Effector memory CD4-positive, alpha-beta T cell (primary cell): Measurements from ENCODE around the gene MYH7B.
A peak's percentile ranks its signal among the peaks of the same experiment; 100 is the strongest.

Experiments used
- DNase-seq, 3 donors: peaks; one replicate each; pipeline ENCODE4 v3.0.0-alpha.2; 2020
- H3K27ac ChIP-seq: 2 replicates; pipeline ENCODE4 v1.7.0; 2013; ENCODE audit warnings: mild to moderate bottlenecking, low read length, moderate library complexity; ENCODE audit not compliant: insufficient read depth, poor library complexity, severe bottlenecking
- H3K27me3 ChIP-seq: replicated peaks from 2 replicates; pipeline ENCODE4 v1.7.0; 2013; ENCODE audit warnings: mild to moderate bottlenecking, low read length; ENCODE audit not compliant: insufficient read depth, control insufficient read depth, poor library complexity, severe bottlenecking
- H3K36me3 ChIP-seq: 2 replicates; pipeline ENCODE4 v1.7.0; 2013; ENCODE audit warnings: mild to moderate bottlenecking, low read length, moderate library complexity; ENCODE audit not compliant: control insufficient read depth, insufficient read depth
- H3K4me1 ChIP-seq: 2 replicates; pipeline ENCODE4 v1.7.0; 2013; ENCODE audit warnings: low read length, mild to moderate bottlenecking; ENCODE audit not compliant: control insufficient read depth, insufficient read depth, poor library complexity, severe bottlenecking
- H3K4me3 ChIP-seq: 2 replicates; pipeline ENCODE4 v1.7.0; 2013; ENCODE audit warnings: low read length, low read depth, mild to moderate bottlenecking; ENCODE audit not compliant: insufficient read depth, poor library complexity, severe bottlenecking
- H3K9me3 ChIP-seq: 2 replicates; pipeline ENCODE4 v1.7.0; 2013; ENCODE audit warnings: mild to moderate bottlenecking, low read length, moderate library complexity; ENCODE audit not compliant: control insufficient read depth

The MYH7B gene

DNA sequence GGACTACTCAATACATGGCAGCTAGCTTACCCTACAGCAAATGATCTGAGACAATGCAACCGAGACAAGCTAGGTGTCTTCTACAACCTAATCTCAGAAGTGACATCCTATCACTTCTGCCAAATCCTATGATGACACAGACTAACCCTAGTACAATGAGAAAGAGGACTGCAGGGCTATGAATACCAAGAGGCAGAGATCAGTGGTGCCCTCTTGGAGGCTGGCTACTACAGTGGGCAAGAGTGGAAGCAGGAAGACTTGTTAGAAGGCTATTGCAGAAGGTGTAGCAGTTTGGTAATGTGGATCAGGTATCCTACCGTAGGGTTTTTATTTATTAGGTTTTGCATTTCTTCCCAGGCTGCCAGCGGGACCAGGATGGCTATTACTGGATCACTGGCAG lies 30.3 kb upstream of the MYH7B start:
- peaks cover 19% of the 10 kb centered on the region for H3K36me3 ChIP-seq
- H3K4me3 ChIP-seq = no peak overlapping the region
- no peak for DNase-seq
- H3K9me3 ChIP-seq = no peaks in the 10 kb centered on the region
- no peak overlapping the region for H3K27ac ChIP-seq
- no peaks in the 10 kb centered on the region for H3K27me3 ChIP-seq
- no peaks in the 10 kb centered on the region for H3K4me1 ChIP-seq

DNA sequence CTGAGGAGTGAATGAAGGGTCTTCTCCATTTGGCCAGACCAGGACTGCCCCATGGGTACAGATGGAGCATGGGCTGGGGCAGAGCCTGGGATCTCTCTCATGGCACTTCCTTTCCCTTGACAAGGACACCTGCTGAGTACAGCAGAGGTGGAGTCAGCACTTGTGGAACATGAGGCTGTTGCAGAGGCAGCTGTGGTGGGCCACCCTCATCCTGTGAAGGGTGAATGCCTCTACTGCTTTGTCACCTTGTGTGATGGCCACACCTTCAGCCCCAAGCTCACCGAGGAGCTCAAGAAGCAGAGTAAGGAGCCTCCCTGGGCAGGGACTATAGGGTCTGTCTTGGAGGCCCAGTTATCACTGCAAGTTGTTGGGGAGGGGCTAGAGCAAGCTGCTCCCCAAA lies 29.7 kb upstream of the MYH7B start:
- no peaks in the 10 kb centered on the region for H3K27me3 ChIP-seq
- peaks cover 23% of the 10 kb centered on the region for H3K36me3 ChIP-seq
- H3K4me3 ChIP-seq = no peak overlapping the region
- DNase-seq = no peak
- H3K9me3 ChIP-seq = no peaks in the 10 kb centered on the region
- H3K27ac ChIP-seq = no peak overlapping the region
- H3K4me1 ChIP-seq = no peaks in the 10 kb centered on the region

DNA sequence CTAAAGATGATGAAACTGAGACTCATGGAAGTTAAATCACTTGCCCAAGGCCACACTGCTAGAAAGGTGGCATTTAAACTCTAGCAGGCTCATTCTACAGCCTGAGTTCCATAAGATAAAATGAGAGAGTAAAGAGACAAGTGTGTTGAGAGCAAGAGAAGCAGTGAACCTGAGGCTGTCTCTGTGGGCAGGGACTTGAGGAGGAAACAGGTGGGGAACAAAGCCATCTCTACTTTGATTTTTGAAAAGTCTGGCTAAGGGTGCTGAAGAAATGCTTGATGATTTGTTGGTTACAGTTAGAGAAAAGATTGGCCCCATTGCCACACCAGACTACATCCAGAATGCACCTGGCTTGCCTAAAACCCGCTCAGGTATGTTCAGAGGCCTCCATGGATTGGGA lies 29.1 kb upstream of the MYH7B start:
- Histone ChIP-seq H3K36me3 (peaks cover 29% of the 10 kb centered on the region), H3K4me3 (no peak overlapping the region), H3K27me3 (no peaks in the 10 kb centered on the region), H3K9me3 (no peaks in the 10 kb centered on the region), H3K27ac (no peak overlapping the region), H3K4me1 (no peaks in the 10 kb centered on the region)
- DNase-seq = no peak

- Histone ChIP-seq H3K4me1 (no peaks in the 10 kb centered on the region), H3K27me3 (no peaks in the 10 kb centered on the region), H3K4me3 (no peak overlapping the region), H3K9me3 (no peaks in the 10 kb centered on the region), H3K36me3 (peaks cover 26% of the 10 kb centered on the region), H3K27ac (peak overlapping the region; percentile 14)
- no peak for DNase-seq
Measured at GRCh38 chr20:34927736-34928135, 27.9 kb upstream of the MYH7B start.

GRCh38 chr20:34928411-34928810 lies 27.3 kb upstream of the MYH7B start:
- Histone ChIP-seq H3K4me3 (no peak overlapping the region), H3K27ac (no peak overlapping the region), H3K4me1 (no peaks in the 10 kb centered on the region), H3K36me3 (peaks cover 21% of the 10 kb centered on the region), H3K9me3 (no peaks in the 10 kb centered on the region), H3K27me3 (no peaks in the 10 kb centered on the region)
- no peak for DNase-seq

DNA sequence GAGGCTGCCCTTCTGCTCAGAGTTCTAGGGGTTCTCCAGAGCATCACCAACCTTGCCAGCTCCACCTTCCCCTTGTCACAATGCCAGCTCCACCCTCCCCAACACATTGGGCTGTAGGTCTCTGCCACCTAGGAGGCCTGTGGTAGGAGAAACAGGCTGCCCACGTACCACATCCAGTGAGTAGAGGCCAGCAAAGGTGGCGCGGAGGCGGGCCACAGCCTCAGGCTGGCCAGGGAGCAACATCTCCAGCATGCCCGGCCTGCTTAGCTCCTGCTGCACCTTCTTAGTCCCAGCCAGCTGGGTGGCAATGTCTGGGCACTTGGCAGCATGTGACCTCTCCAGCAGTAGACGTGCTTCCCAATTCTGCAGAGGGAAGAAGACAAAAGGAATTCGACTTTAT lies 23.9 kb upstream of the MYH7B start:
- H3K36me3 ChIP-seq = peaks cover 33% of the 10 kb centered on the region

DNA sequence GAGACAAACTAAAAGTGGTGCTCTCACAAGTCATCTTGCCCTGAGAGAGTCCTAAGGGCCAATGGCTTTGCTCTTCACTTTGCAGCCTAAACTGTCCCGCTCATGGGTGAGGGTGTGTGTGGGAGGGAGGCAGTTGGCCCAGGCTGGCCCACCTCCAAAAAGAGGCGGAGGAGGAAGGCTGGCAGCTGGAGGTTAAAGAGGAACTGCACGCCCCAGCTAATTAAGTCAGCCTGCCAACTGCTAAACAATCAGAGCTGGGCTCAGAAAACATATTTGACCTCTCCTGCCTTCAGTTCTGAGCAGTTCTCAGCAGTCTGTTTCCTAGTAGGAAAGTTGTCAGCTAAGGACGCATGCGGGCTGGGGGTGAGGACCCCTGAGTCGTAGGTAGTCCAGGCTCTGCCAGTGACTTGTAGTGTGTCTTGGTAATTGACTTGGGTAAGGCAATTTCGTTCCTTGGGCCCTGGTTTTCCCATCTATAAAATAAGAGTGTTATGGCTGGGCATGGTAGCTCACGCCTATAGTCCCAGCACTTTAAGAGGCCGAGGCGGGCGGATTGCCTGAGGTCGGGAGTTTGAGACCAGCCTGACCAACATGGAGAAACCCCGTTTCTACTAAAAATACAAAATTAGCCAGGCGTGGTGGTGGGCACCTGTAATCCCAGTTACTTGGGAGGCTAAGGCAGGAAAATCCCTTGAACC lies 17.1 kb upstream of the MYH7B start:
- Histone ChIP-seq H3K4me1 (no peaks in the 10 kb centered on the region), H3K27me3 (no peaks in the 10 kb centered on the region), H3K9me3 (no peaks in the 10 kb centered on the region), H3K36me3 (peaks cover 40% of the 10 kb centered on the region), H3K4me3 (no peak overlapping the region), H3K27ac (no peak overlapping the region)
- DNase-seq = no peak

More for the DNA sequence above, 23.9 kb upstream of the MYH7B start:
- H3K9me3 ChIP-seq = no peaks in the 10 kb centered on the region
- no peak overlapping the region for H3K4me3 ChIP-seq
- H3K27me3 ChIP-seq = no peaks in the 10 kb centered on the region
- DNase-seq = no peak
- H3K27ac ChIP-seq = no peak overlapping the region
- H3K4me1 ChIP-seq = no peaks in the 10 kb centered on the region

GRCh38 chr20:34940081-34940481 lies 15.6 kb upstream of the MYH7B start:
- no peaks in the 10 kb centered on the region for H3K9me3 ChIP-seq
- H3K36me3 ChIP-seq = peaks cover 45% of the 10 kb centered on the region
- H3K27me3 ChIP-seq = no peaks in the 10 kb centered on the region
- DNase-seq = no peak
- H3K4me1 ChIP-seq = no peaks in the 10 kb centered on the region
- H3K4me3 ChIP-seq = no peak overlapping the region
- H3K27ac ChIP-seq = no peak overlapping the region

GRCh38 chr20:34941226-34941625 lies 14.4 kb upstream of the MYH7B start:
- Histone ChIP-seq H3K27ac (no peak overlapping the region), H3K27me3 (no peaks in the 10 kb centered on the region), H3K4me1 (no peaks in the 10 kb centered on the region), H3K4me3 (no peak overlapping the region), H3K36me3 (peaks cover 43% of the 10 kb centered on the region), H3K9me3 (no peaks in the 10 kb centered on the region)
- DNase-seq = no peak

- Histone ChIP-seq H3K4me1 (no peaks in the 10 kb centered on the region), H3K4me3 (no peak overlapping the region), H3K27me3 (no peaks in the 10 kb centered on the region), H3K9me3 (no peaks in the 10 kb centered on the region), H3K36me3 (peaks cover 46% of the 10 kb centered on the region), H3K27ac (no peak overlapping the region)
- DNase-seq = no peak
Measured at GRCh38 chr20:34942301-34942700, 13.4 kb upstream of the MYH7B start.
